AG04449 (cell line): ENCODE results near the gene IRS2.

Source experiments
- CTCF ChIA-PET: fragments of 350-600 bp; formaldehyde crosslinking; extraction: SDS; loops from one replicate; lab custom pipeline; 2021; ENCODE audit warnings: antibody characterized with exemption; lab: Yijun Ruan, JAX
- POLR2A ChIA-PET: fragments of 400-600, 350-600 bp; formaldehyde crosslinking; extraction: SDS; loops from one replicate; lab custom pipeline; 2020; ENCODE audit warnings: antibody characterized with exemption, inconsistent platforms; lab: Yijun Ruan, JAX
- DNase-seq: peaks from one replicate; pipeline ENCODE4 v3.0.0-alpha.2; 2010; ENCODE audit warnings: low read depth, low spot score
- H3K4me3 ChIP-seq: 2 replicates; pipeline ENCODE4 v1.5.1; 2011; ENCODE audit warnings: low read depth, mild to moderate bottlenecking, control low read depth, low read length
- CTCF ChIP-seq: IDR thresholded peaks from one replicate; pipeline ENCODE4 v1.5.1; 2011; ENCODE audit warnings: mild to moderate bottlenecking, moderate library complexity, low read length, control low read depth, inconsistent platforms; ENCODE audit not compliant: insufficient read depth; ENCODE audit errors: missing control alignments

The IRS2 gene

GRCh38 chr13:109745060-109745459, 41.3 kb downstream of the IRS2 start:
- CTCF ChIA-PET = interaction anchor here (1.0 kb wide), 1 partner anchor 599 kb away, joined by 4 read pairs; no protein-coding TSS in a partner anchor
- no peak overlapping the region for H3K4me3 ChIP-seq
- no peak for TF ChIP-seq CTCF
- DNase-seq = no peak
- POLR2A ChIA-PET = no interaction called here

- POLR2A ChIA-PET = no interaction called here
- H3K4me3 ChIP-seq = no peak overlapping the region
- TF ChIP-seq CTCF = no peak
- CTCF ChIA-PET = interaction anchor here (1.0 to 1.2 kb wide), 3 partner anchors 17 to 599 kb away, joined by 3 to 4 read pairs (median 4); no protein-coding TSS in a partner anchor
- no peak for DNase-seq
Measured at GRCh38 chr13:109744512-109745051, 41.8 kb downstream of the IRS2 start.

GRCh38 chr13:109743706-109744453, 42.5 kb downstream of the IRS2 start:
- ChIA-PET CTCF (interaction anchor here (0.7 to 1.2 kb wide), 6 partner anchors 9 to 598 kb away, joined by 3 to 4 read pairs (median 3); no protein-coding TSS in a partner anchor), POLR2A (no interaction called here)
- no peak for DNase-seq
- TF ChIP-seq CTCF = no peak
- H3K4me3 ChIP-seq = no peak overlapping the region

GRCh38 chr13:109741966-109742365, 44.4 kb downstream of the IRS2 start:
- no peak for TF ChIP-seq CTCF
- ChIA-PET CTCF (interaction anchor here (1.4 kb wide), 1 partner anchor 16 kb away, joined by 3 read pairs; no protein-coding TSS in a partner anchor), POLR2A (no interaction called here)
- DNase-seq = no peak
- no peak overlapping the region for H3K4me3 ChIP-seq

- no peak for DNase-seq
- TF ChIP-seq CTCF = no peak
- CTCF ChIA-PET = interaction anchor here (1.0 to 1.4 kb wide), 2 partner anchors 18 to 780 kb away, joined by 3 to 4 read pairs; no protein-coding TSS in a partner anchor
- POLR2A ChIA-PET = no interaction called here
- no peak overlapping the region for H3K4me3 ChIP-seq
Measured at GRCh38 chr13:109740721-109741120, 45.7 kb downstream of the IRS2 start.

- TF ChIP-seq CTCF = no peak
- ChIA-PET POLR2A (no interaction called here), CTCF (no interaction called here)
- no peak for DNase-seq
- no peak overlapping the region for H3K4me3 ChIP-seq
Measured at GRCh38 chr13:109740121-109740520, 46.3 kb downstream of the IRS2 start.
